Right ventricle myocardium inferior (tissue), 1 donor: Measurements from ENCODE around the gene PPP4R2. TPM values are rescaled to one million over a fixed set of nuclear protein-coding genes. Genes with fewer than 3 reads are reported as not detected.

Experiments
- ATAC-seq: fragments of 200-7000 bp; cut with Tn5 transposase; one replicate; pipeline ENCODE4 v1.9.1; 2020; ENCODE audit warnings: mild to moderate bottlenecking, moderate library complexity
- DNase-seq: peaks from one replicate; pipeline ENCODE4 v3.0.0; 2021; ENCODE audit errors: missing footprints
- intact Hi-C: fragments of 100-400 bp; cut with DNase I; formaldehyde crosslinking; loops from one replicate; pipeline ENCODE4 v1.11.0; 2022
- long read RNA-seq: library from polyadenylated mRNA; unstranded; transcript quantifications from one replicate; pipeline ENCODE4 v2.0.0, GENCODE V29; 2021
- total RNA-seq: library from RNA; stranded (reverse); fragmentation: NEBNext Ultra II Directional; extraction: Animal tissue kit (Norgen Biotek cat#: 25700); gene quantifications from one replicate; pipeline ENCODE4 v1.2.1, GENCODE V29; 2021
- donor health status: DM: no; HTN: yes; CAD: no; lungs with severe emphysema.

PPP4R2 gene, protein sequence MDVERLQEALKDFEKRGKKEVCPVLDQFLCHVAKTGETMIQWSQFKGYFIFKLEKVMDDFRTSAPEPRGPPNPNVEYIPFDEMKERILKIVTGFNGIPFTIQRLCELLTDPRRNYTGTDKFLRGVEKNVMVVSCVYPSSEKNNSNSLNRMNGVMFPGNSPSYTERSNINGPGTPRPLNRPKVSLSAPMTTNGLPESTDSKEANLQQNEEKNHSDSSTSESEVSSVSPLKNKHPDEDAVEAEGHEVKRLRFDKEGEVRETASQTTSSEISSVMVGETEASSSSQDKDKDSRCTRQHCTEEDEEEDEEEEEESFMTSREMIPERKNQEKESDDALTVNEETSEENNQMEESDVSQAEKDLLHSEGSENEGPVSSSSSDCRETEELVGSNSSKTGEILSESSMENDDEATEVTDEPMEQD
- 52.8 TPM for total RNA-seq
- long read RNA-seq, full-length matches to known transcripts: 42 of 47 reads
- long read RNA-seq, partial matches to known transcripts: 3 of 47 reads
- long read RNA-seq, other reads (novel, unspliced or antisense): 2 of 47 reads

DNA sequence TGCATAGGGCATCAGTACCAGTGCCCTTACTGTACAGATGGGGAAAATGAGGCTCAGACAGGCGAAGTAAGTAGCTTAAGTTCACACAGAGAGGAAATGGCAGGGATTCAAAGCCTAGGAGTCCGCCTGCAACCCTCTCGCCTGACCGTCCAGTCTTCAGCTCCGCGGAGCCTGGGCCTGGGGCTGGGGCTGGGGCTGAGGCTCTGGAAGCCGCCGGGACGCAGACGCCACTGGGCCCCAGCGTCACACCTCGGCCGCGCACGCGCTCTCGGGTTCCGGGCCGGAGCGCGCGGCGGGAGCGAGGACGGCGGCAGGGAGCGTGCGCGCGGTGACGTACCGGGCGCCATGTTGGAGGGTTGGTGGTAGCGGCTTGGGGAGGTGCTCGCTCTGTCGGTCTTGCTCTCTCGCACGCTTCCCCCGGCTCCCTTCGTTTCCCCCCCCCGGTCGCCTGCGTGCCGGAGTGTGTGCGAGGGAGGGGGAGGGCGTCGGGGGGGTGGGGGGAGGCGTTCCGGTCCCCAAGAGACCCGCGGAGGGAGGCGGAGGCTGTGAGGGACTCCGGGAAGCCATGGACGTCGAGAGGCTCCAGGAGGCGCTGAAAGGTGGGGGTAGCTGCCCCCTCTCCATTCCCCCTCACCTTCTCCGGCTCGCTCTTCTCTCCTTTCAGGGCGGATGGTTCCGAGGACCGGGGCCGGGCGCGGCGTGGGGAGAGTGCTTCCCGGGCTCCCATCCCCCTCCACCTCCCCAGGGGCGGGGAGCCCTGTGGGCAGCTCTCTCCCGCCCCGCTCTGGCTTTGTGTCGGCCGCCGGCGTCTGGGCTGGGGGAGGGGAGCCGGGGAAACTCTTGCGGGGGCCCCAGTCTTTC is at the start of gene PPP4R2:
PPP4R2 (plus strand) TSS at position 339 of the 861 bp plus-strand sequence; CDS start at position 566, 227 bp downstream.
- peak; percentile 97 for ATAC-seq
- intact Hi-C loops: loop anchor here (2.0 to 5.0 kb wide), 4 partner anchors 36 to 149 kb away; partner anchors contain the start of gene SHQ1
- peak; percentile 95 for DNase-seq

DNA sequence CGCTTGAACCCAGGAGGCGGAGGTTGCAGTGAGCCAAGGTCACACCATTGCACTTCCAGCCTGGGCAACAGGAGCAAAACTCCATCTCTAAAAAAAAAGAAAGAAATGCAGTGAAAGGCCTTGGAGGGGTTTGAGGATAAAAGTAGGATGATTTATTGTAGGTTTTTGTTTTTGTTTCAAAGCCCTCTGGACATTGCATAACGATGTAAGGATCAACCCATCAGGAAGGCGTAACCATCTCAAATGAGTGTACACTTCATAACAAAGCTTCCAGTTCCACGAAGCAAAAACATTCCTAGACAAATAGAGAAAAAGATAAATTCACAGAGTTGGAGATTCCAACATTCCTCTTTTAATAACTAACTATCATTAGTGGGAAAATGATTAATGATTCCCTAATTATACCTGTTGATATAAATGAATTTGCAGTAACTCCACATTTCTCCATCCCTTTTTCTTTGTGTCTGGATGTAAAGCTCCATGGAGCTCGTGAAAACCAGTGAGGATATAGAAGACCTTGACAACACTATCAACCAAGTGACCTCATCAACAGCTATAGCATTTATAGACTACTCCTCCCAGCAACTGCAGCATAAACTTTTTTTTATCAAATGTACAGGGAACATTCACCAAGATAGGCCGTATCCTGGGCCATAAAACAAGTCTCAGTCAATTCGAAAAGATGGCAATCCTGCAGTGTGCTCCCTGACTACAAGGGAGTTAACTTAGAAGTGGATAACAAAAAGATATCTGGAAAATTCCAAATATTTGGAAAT is 48.7 kb upstream of the PPP4R2 start:
- no peak for ATAC-seq
- intact Hi-C loops: no loop called here
- no peak for DNase-seq

DNA sequence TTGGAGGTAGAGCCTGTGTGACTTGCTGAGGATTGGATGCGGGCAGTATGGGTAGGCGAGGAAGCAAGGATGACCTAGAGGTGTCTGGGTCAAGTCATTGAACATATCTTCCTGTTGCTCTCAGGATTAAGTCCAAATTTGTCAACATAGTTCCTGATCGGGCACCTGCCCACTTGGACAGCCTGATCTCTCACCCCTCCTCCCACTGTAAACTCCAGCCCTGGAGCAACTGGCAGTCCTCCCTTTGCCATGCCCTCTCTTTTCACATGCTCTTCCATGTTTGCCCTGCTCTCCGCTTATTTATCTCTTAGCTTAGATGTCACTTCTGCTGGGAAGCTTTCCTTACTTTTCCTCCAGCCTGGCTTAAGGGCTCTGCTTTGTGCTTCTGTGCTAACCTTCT is 47.6 kb upstream of the PPP4R2 start:
- peak; percentile 54 for ATAC-seq
- intact Hi-C loops: no loop called here
- DNase-seq: no peak

DNA sequence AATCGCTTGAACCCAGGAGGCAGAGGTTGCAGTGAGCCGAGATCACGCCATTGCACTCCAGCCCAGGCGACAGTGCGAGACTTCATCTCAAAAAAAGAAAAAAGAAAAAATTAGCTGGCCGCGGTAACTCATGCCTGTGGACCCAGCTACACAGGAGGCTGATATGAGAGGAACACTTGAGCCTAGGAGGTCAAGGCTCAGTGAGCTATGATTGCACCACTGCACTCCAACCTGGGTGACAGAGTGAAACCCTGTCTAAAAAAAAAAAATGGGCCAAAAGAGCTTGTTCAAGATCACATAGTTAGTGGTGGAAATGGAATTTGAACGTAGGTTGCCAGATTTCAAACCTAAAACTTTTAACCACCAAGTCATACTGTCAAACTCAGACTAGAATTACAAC is 46.2 kb upstream of the PPP4R2 start:
- DNase-seq: no peak
- intact Hi-C loops: no loop called here
- ATAC-seq: no peak

DNA sequence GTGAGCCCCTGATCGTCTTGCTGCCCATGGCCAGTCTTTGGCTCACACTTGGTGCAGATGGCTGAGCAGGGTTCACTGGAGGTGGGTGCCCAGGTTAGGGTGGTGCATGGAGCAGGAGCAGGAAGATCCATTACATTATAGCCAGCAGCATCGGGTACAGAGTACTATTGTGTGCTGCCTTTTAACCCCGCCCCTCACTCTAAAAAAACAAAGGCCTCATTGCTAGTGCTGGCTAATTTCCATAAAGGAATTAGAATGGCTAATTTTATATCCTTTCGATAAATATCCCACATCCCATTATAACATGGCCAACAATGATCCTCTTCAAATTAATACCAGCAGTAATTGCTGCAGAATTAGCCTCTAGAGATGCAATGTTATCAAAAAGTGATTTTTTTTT is 45.8 kb upstream of the PPP4R2 start:
- ATAC-seq (no peak), DNase-seq (no peak)
- intact Hi-C loops: no loop called here

DNA sequence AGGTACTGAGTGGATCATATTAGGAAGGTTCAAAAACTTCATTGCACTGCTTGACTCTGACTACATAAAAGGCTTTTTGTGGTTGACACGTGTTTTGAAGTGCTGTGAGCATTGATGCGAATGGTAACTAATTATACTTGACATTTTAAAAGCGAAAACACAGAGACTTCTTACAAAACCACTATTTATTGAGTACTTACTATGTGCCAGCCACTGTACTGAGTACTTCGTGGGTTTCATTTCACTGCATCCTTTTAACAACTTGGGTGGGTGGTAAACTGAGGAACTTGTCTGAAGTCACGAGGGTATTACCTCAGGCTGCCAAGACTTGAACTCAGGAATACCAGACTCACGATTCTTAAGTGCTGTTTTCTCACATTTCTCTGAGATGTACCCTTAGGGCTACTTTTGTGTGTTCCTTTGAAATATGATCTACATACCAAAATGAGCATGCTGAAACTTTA is 45.3 kb upstream of the PPP4R2 start:
- ATAC-seq: no peak
- intact Hi-C loops: no loop called here
- no peak for DNase-seq

DNA sequence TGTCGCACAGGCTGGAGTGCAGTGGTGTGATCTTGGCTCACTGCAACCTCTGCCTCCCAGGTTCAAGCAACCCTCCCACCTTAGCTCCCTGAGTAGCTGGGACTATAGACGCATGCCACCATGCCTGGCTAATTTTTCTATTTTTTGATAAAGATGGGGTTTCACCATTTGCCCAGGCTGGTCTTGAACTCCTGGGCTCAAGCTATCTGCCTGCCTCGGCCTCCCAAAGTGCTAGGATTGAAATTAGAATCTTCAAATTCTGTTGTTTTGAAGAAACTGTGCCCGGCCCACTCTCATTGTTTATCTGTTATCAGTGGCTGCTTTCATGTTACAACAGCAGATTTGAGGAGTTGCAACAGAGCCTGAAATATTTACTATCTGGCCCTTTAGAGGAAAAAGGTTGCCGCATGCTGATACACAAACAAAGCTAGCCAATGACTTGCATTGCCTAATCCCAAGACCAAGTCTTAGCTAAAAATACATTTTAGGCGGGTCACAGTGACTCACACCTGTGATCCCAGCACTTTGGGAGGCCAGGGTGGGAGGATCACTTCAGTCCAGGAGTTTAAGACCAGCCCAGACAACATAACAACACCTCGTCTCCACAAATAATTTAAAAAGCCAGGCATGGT is 43.2 kb upstream of the PPP4R2 start:
- intact Hi-C loops: no loop called here
- ATAC-seq: no peak
- no peak for DNase-seq

DNA sequence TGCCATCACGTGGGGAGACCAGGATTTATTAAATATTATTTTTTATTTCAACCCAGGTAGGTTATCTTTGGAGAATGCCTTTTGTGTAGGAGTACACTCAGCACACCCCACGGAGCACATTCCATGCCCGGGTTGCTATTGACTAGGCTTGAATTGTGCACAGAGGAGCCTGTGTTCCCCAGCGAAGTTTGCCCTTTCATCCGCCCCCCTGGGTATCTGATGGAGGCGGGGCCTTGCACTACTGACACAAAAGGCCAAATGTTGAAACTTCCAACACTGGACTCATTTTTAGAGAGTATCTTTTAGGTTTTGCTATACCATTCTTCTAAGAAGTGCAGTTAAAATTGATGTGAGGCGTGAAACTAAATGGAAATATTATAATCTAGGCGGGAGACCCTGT is 39.3 kb upstream of the PPP4R2 start:
- no peak for DNase-seq
- intact Hi-C loops: no loop called here
- peak; percentile 43 for ATAC-seq

DNA sequence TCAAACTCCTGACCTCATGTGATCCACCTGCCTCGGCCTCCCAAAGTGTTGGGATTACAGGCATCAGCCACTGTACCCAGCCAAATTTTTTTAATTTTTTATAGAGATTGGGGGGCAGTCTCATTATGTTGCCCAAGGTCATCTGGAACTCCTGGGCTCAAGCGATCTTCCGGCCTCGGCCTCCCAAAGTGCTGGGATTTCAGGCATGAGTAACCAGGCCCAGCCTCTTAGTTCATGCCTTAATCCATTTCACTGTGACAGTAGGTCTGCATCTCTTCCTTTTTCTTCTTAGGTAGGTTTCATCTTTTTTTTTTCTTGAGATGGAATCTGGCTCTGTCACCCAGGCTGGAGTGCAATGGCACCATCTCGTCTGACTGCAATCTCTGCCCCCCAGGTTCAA is 37.3 kb upstream of the PPP4R2 start:
- intact Hi-C loops: no loop called here
- DNase-seq: no peak
- no peak for ATAC-seq

DNA sequence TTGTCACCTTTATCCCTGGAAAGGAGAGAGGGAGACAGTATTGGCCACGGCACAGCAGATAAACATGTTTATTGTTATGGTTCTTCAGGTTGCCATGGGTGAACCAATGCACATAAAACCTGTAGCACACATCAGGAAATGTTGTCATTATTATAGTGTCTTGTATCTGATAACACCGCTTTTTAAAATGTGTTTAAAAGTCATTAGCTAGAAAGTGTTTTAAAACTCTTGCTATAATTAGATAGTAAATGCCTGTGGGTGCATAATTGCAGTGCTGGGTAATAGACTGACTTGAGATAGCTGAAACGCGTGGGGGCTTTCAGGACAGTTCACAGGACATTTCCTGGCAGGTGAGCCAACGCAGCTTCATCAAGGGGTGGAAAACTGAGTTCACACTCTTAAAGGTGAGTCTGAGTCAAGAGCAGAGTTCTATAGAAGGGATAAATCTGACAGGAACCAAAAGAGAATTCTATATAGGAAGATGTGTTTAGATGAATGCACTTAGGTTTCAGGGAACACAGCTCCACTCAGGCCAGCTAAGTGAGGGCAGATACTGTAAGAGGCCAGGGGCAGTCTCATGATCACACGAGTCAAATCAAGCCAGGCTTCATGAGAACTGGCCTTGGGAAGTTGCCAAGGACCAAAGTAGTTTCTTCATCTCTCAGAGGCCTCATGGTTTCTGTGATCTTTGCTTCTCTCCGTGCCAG is 35.6 kb upstream of the PPP4R2 start:
- DNase-seq: no peak
- intact Hi-C loops: loop anchor here (1.0 to 5.0 kb wide), 3 partner anchors 36 to 100 kb away; partner anchors contain the start of genes EBLN2 and PPP4R2
- peak; percentile 90 for ATAC-seq

DNA sequence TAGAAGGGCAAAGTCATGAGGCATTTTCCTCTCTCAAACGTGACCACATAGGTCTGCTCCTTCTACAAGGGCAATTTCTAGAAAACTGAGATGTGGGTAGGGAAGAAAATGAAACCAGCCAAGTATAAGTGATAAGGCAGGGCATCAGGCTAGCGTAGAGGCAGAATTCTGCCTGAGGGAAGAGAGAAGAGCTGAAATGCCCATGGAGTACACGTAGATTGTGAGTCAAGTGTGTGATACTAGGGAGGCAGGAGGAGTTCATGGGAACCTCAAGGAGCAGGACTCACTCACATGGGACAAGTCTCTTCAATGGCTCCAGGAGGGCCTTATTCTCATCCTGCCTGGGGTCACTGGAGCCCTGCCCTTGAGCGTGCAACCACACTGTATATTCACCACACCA is 34.9 kb upstream of the PPP4R2 start:
- DNase-seq (no peak), ATAC-seq (peak; percentile 23)
- intact Hi-C loops: loop anchor here (2.0 to 5.0 kb wide), 2 partner anchors 35 to 81 kb away; partner anchors contain the start of gene PPP4R2

DNA sequence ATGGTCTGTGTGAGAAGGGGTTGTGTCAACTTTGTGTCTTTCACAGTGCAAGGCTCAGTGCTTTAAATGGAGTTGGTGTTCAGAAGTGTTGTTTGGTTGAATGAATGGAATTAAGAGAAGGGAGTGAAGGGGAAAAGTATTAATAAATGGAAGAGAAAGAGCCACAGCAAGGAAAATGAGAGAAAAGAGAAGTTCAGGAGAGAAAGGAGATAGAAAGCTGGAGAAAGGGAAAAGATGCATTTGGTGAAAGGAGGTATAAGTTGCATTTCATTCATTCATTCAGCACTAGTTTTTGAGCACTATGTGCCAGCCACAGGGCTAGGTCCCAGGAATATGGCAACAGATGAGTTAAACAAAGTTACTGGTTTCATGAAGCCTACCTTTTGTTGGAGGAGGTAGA is 34.3 kb upstream of the PPP4R2 start:
- intact Hi-C loops: loop anchor here (5.0 kb wide), 1 partner anchor 80 kb away; no protein-coding TSS in a partner anchor
- no peak for ATAC-seq
- DNase-seq: no peak

DNA sequence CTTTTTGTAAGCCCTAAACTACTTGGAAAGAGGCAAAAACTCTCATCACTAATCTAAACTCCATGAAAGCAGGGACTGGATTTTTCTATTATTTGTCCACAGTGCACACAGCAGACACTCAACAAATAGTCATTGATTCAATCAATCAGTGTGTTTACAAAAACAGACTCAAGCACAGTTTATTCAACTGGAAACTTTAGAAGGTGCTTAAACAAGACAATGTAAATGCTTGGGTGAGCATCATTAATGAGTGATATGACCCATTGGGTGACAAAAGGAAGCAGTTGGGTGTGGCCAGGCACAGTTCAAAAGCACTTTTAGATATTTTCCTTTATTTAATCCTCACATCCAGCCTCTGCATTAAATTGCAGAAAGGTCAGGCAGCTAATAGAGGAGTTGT is 32.0 kb upstream of the PPP4R2 start:
- intact Hi-C loops: loop anchor here (5.0 kb wide), 1 partner anchor 78 kb away; no protein-coding TSS in a partner anchor

DNA sequence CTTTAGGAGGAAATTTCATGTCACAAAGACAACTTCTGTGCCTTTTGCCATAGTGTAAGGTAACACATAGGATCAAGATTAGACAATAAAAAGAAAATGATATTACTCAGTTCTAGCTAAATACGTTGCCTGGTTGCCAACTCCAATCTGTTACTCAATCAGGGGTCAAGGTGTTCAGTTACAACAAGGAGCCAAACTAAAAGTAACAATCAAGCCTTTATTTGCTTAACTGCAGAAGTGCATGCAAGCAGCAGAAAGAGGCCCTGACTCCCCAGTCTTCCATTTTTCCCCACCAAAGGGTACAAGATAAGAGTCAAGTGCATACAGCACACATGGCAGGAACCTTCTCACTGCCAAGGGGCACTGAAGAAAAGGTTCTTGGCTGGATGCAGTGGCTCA is 28.3 kb upstream of the PPP4R2 start:
- ATAC-seq: no peak
- DNase-seq: no peak
- intact Hi-C loops: no loop called here

More for the DNA sequence above, 32.0 kb upstream of the PPP4R2 start:
- DNase-seq: no peak
- ATAC-seq: no peak

DNA sequence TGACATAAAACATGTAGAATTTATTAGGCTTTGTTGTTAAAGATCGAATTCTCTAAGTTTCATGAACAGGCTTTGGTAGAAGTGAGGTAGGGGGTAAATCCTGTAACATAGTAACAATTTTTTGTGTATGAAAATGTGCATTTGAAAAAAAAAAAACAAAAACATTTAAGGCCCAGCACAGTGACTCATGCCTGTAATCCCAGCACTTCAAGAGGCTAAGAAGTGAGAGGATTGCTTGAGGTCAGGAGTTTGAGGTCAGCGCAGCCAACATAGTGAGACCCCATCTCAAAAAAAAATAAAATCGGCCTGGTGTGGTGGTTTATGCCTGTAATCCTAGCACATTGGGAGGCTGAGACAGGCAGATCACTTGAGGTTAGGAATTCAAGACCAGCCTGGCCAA is 26.8 kb upstream of the PPP4R2 start:
- DNase-seq: no peak
- no peak for ATAC-seq
- intact Hi-C loops: no loop called here

DNA sequence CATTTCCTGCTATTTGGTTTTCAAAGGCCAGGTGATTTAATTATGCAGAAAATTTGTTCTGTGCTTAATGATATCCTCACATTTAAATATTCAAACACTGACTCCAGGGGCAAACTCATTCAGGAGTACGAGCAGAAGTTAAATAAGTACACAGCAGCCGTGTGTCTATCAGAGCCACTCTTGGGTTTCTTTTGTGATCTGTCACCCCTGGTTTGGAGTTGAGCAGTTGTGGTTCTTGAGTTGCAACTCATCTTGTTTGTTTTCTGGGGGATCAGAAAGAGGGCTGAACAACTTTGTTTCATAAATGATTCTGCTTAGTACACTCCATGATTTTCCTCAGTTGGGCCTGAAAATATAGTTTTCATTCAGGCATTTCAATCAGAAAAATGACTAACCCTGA is 25.7 kb upstream of the PPP4R2 start:
- DNase-seq: no peak
- intact Hi-C loops: no loop called here
- no peak for ATAC-seq

DNA sequence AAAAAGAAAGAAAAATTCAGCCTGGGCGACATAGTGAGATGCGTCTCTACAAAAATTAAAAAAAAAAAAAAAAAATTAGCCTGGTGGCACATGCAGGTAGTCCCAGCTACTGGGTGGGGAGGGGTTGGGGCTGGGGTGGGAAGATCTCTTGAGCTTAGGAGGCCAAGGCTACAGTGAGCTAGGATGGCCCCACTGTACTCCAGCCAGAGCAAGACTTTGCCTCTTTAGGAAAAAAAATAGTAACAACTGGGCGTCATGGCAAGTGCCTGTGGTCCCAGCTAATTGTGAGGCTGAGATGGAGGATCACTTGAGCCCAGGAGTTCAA is 23.9 kb upstream of the PPP4R2 start:
- intact Hi-C loops: no loop called here
- DNase-seq: no peak
- no peak for ATAC-seq
